Gastrocnemius medialis (tissue), 4 donors: ENCODE results near the gene MOB1A.

Experiments used
- POLR2A ChIP-seq, 2 donors: fragments of 450-650 bp; IDR thresholded peaks; one replicate each; pipeline ENCODE4 v1.6.1; 2017; ENCODE audit warnings: antibody characterized with exemption in 2 of 2, mild to moderate bottlenecking in 2 of 2, moderate library complexity in 2 of 2
- TF ChIP-seq, protein P1 (sequence below), 5 experiments: fragments of 450-650 bp in 3 of 5; fragments of 200-600 bp in 2 of 5; sonication (generic) in 2 of 5; IDR thresholded peaks in 4 of 5; conservative IDR thresholded peaks in 1 of 5; 1 replicate in 4 of 5; 2 replicates in 1 of 5; pipeline ENCODE4 v1.5.1; 2016 to 2019; ENCODE audit warnings: antibody characterized with exemption in 5 of 5, mild to moderate bottlenecking in 3 of 5, moderate library complexity in 3 of 5

DNA sequence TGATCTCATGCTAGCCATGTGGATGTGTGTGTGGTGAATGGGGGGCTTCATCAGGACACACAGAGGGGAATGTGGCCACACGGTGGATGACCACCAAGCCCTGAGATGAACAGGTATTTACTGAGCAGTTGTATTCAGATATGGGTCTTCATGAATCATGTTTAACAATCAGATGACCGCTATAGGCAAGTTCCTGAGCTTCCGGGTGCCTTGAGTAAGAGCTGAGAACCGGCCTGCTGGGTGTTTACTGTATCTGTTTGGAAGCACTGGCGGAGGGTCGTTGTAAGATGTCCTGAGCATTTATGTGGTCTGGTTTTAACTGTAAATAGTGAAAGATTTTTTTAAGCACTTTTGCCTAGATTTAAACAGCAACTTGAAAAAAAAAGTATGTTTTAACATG, 74.9 kb downstream of the MOB1A start:
- TF ChIP-seq POLR2A (IDR thresholded peaks at IDR 0.05) = no peak
- TF ChIP-seq, protein P1, sequence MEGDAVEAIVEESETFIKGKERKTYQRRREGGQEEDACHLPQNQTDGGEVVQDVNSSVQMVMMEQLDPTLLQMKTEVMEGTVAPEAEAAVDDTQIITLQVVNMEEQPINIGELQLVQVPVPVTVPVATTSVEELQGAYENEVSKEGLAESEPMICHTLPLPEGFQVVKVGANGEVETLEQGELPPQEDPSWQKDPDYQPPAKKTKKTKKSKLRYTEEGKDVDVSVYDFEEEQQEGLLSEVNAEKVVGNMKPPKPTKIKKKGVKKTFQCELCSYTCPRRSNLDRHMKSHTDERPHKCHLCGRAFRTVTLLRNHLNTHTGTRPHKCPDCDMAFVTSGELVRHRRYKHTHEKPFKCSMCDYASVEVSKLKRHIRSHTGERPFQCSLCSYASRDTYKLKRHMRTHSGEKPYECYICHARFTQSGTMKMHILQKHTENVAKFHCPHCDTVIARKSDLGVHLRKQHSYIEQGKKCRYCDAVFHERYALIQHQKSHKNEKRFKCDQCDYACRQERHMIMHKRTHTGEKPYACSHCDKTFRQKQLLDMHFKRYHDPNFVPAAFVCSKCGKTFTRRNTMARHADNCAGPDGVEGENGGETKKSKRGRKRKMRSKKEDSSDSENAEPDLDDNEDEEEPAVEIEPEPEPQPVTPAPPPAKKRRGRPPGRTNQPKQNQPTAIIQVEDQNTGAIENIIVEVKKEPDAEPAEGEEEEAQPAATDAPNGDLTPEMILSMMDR (IDR thresholded peaks at IDR 0.05 in 4 of 5, conservative IDR thresholded peaks at IDR 0.05 in 1 of 5) = no peak
